HG03039 (cell line): ENCODE data around the gene FNDC3A.
"Not testable (repeated sequence)": the region's sequence is repeated elsewhere in the genome, so short reads cannot be mapped to it uniquely, and the experiment has no call there.

Experiments used
- ATAC-seq: cut with Tn5 transposase; IDR thresholded peaks from one replicate; pipeline ENCODE4 v1.9.1; 2021; ENCODE audit warnings: mild to moderate bottlenecking, moderate library complexity; ENCODE audit not compliant: unreplicated experiment

The FNDC3A gene

DNA sequence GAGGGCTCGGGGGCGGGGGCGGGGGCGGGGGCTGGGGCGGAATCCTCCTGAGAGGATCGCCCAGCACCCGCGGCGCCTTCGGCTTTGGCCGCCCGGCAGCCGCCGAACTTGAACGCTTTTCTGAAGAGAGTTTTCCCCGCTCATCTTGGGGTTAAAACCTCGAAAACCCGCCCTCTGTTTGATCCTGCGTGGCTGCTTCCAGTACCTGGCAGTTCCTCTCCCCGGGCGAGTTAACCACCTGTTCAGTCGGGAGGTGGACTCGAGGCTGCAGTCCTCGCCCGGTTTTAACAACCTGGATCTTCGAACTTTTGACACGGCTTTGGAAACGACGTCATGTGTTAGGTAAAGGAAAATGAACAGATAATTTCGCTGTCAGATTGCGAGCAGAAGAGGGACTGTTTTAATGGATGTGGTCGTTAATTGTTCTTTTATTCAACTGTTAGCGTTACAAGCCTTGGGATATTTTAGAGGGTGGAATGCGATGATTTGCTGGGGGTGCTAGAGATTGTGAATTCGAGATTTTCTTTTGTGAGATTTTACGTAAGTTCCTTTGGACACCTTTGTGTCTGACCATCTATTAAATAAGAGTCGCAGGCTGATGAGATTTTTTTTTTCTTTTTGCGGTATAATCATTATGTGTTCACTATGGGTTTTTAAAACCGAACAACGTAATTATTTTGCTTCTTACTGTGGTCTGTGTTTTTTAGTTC, 1.0 kb downstream of the FNDC3A start:
- peak; percentile 10 for ATAC-seq

DNA sequence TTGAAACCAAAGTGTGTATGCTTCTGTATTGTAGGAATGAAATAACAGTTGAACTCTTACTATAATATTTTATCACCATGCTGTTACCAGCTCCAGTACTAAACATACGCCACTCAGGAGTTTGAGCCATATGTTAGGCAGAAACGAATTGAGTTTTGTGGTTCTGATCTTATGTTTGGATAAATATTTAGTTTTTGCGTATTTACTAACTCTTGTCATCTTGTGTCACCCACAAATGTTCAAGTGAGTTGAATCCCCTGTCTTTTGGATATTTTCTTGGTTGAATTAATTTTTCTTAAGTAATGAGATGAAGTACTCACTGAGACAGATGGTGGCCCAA, 1.5 kb downstream of the FNDC3A start:
- no peak for ATAC-seq

GRCh38 chr13:48977973-48978372, 2.3 kb downstream of the FNDC3A start:
- ATAC-seq: no peak

DNA sequence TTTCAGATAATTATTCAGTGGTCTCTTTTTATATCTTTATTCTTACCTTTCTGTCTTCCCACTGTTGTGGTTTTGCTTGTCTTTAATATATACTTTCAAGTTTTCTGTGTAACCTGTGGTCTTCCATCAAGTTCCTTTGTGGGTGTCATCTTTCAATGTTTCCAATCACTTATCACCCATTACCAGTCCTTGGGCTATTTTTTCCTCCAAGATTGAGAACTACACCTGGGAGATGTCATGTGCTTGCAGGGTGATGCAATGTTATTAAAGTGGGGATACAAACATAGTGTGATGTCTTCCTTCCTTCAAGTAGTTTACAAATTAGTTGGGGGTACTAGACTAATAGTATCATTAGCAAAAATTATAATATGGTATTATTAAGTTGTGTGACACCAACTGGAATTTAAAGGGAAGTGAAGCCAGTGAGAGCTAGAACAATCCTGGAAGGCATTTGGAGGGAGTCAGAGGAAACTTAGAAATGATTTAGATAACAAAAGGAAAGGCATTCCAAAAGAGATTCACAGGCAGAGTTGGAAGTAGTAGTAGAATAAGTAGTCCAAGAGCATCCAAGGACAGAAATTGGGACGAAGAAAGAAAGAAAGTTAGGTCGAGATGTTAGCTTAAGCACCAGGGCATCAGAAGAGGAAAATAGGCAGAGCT, 3.4 kb downstream of the FNDC3A start:
- no peak for ATAC-seq

DNA sequence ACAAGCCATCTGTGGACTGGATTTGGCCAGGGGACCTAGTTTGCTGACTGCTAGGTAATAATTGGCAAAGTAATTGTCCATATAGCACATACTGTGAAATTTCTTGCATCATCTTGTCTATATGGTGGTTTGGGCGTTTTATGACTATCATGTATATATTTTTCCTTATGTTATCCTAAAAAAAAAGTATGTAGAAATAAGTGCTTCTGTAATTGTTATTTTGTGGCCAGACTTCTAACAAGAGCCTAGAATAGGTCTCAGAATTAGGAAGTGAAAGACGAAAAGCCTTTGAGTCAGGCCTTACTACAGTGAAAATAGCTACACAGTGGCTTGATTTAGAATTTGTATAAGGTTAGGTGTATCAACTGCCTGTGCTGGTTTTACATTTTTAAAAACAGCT, 4.2 kb downstream of the FNDC3A start:
- peak; percentile 35 for ATAC-seq

DNA sequence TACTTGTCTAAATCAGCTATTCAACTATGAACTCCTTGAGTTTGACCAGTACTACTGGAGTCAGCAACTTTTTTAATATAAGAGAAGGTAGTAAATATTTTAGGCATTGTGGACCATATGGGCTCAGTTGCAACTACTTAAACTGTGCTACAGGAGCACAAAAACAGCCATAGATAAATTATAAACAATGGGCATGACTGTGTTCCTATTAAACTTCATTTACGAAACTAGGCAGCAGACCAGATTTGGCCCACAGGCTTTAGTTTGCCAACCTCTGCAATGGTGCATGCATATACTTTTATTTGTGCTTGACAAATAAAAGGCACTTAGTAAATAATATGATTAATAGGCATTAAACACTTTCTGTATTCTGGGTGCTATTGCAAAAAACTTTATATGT, 7.6 kb downstream of the FNDC3A start:
- ATAC-seq: no peak

DNA sequence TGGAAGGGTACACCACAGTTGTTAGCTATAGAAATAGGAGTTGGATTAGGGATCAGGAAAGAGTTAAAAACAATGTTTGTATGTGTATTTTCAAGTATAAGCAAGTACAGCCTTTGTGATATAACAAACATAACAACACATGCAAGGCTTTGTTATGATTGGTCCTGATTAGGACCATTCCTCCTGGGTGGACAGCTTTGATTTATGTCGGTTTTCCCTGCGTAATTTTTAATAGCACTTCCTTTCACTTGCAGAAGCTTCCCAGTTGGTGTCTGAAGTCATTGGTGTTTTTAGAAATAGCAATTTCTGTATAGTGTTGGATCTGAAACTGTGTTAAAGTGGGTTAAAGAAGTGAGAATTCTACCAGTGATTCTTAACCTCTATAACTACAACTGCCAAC, 10.0 kb downstream of the FNDC3A start:
- ATAC-seq: no peak

- ATAC-seq: no peak
Observed at GRCh38 chr13:48990900-48991299, 15.2 kb downstream of the FNDC3A start.

- no peak for ATAC-seq
Observed at GRCh38 chr13:48993150-48993549, 17.4 kb downstream of the FNDC3A start.

GRCh38 chr13:48994706-48995105, 19.0 kb downstream of the FNDC3A start:
- ATAC-seq: no peak

GRCh38 chr13:48998641-48999292, 23.1 kb downstream of the FNDC3A start:
- ATAC-seq: no peak

GRCh38 chr13:49000247-49000646, 24.5 kb downstream of the FNDC3A start:
- ATAC-seq: no peak

DNA sequence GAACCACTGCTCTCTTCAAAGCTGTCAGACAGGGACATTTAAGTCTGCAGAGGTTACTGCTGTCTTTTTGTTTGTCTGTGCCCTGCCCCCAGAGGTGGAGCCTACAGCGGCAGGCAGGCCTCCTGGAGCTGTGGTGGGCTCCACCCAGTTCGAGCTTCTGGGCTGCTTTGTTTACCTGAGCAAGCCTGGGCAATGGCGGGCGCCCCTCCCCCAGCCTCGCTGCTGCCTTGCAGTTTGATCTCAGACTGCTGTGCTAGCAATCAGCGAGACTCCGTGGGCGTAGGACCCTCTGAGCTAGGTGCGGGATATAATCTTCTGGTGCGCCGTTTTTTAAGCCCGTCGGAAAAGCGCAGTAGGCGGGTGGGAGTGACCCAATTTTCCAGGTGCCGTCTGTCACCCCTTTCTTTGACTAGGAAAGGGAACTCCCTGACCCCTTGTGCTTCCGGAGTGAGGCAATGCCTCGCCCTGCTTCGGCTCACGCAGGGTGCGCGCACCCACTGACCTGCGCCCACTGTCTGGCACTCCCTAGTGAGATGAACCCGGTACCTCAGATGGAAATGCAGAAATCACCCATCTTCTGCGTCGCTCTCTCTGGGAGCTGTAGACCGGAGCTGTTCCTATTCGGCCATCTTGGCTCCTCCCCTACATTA, 43.4 kb downstream of the FNDC3A start:
- ATAC-seq: not testable (repeated sequence)

DNA sequence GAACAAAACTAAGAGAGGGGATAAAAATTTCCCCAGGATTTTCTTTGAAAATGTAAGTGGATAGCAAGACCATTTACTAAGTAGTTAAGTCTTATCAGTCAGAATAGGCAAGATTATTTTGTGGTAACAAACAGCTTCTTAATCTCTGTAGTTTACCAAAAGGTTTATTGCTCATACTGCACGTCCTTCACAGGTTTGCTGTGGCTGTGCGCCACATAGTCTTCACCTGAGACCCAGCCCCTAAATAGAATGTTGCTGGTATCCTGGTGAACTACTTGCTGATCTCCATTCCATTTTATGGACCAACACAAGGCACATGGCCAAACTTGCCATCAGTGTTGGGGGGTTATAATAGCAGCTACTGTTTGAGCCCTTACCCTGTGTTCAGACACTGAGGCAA, 44.6 kb downstream of the FNDC3A start:
- no peak for ATAC-seq

DNA sequence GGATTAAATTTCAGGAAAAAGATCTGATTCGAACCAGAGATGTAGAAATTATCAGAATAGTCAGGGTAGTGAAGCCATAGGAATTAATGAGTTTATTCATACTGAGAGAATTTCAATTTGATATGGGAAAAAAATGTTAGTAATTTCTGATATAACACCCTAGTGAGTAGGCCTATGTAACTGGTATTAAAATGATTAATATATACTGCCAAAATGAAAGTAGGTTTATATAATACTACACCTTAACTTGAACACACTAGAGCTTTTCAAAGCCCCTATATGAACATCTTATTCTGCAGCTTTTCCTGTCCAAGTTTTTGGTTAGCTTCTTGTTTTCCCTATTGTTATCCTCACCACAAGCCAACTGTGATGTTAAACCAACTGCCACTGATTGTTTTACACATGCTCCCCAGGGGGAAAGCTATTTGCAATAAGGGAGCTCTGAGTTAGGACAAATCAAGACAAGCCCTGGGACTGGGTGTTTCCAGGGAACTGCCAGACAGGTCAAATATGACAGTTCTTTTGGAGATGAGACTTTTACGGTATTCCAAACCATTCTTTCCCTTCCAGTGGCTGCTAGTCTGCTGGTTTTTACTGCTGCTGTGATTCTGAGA, 45.3 kb downstream of the FNDC3A start:
- ATAC-seq: no peak

DNA sequence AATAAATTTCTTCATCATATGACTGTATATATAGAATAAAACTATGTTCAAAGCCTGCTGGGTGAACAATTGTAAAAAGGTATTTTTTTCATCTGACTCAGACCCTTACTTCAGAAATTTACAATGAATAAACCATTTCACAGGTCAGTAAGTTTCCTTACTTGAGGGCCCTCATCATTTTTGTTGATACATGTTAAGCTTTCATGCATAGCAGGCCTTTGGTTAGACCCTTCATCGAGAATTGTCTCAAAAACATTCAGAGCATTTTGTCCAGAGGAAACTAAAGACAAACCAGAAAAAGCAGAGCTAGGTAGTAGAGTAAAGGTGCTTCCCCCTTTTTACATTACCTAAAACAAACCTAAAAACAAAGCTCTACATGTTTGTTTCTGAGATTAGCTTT, 46.2 kb downstream of the FNDC3A start:
- no peak for ATAC-seq

DNA sequence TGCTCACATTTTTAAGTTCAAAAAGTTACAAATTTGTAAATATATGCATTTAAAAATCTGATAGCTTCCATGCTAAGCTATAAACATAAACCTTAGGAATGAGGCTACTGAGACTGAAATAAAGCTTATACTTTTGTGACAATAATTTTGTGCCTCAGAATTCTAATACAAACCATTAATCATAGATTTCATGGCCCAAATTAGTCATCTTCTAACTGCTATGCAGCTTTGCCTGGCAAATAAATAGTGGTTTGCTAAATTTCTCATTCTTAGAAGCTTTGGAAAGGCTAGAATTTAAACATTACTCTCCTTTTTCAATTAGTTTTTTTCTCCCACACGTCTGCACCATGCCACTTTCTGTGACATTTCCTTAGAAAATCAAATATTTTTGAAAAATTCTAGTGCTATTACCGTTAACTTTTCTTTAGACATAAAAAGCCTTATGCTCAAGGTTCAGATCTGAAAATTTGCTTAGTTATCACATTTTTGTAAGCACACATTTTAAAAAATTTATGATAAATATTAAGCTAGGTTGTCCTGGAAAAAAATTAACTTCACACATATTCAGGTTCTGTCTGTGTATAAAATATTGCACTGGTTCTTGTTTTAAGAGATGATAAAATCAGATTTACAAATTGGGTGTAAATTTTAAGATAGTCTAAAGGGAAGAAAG, 46.9 kb downstream of the FNDC3A start:
- ATAC-seq: no peak

GRCh38 chr13:49023431-49023830, 47.7 kb downstream of the FNDC3A start:
- ATAC-seq: no peak

DNA sequence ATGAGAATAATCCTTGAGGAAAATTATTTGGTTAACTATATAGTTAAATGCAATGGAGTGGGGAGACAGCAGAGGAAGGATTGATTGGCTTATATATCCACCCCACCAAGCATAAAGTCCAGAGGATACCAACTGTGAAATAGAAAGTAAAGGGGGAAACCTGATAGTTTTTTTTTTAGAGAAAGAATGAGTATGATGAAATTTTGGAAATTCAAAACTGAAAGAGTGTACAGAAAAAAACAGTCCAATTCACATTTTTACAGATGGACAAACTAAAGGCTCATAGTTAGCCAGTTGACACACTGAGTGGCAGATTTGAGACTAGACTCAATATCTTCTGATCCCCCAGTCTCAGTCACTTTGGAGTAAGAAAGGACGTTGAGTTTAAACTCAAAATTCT, 51.1 kb downstream of the FNDC3A start:
- ATAC-seq: no peak

DNA sequence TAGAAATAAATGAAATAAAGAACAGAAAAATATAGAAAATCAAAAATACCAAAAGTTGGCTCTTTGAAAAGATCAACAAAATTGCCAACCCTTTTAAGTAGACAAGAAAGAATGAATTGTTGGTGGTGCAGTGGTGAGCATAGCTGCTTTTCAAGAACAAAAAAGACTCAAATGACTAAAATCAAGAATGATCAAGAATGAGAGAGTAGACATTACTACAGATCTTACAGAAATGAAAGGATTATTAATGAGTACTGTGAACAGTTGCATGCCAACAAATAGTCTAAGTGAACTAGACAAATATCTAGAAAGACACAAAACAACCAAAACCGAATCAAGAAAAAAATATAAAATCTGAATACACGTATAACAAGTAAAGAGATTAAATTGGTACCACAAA, 53.9 kb downstream of the FNDC3A start:
- ATAC-seq: no peak

DNA sequence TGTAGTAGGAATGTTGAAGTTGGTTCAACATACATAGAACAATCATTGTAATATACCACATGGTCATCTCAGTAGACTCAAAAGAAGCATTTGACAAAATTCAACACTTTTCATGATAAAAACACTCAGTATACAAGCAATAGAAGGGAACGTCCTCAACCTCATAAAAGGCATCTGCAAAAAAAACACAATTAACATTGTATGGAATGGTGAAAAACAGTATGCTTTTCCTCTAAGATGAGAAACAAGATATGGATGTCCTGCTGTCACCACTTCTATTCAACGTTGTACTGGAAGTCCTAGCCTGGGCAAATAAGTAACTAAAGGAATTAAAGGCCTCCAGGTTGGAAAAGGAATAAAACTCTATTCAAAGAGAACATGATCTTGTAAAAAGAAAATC, 54.5 kb downstream of the FNDC3A start:
- ATAC-seq: no peak
